Fibroblast of gingiva (primary cell): Measurements from ENCODE around the gene STRN3.
A peak's percentile ranks its signal among the peaks of the same experiment; 100 is the strongest.
"Not testable (repeated sequence)": the region's sequence is repeated elsewhere in the genome, so short reads cannot be mapped to it uniquely, and the experiment has no call there.

Source experiments
- DNase-seq: peaks from one replicate; pipeline ENCODE4 v3.0.0-alpha.2; 2011; ENCODE audit warnings: low read depth

Gene STRN3, protein sequence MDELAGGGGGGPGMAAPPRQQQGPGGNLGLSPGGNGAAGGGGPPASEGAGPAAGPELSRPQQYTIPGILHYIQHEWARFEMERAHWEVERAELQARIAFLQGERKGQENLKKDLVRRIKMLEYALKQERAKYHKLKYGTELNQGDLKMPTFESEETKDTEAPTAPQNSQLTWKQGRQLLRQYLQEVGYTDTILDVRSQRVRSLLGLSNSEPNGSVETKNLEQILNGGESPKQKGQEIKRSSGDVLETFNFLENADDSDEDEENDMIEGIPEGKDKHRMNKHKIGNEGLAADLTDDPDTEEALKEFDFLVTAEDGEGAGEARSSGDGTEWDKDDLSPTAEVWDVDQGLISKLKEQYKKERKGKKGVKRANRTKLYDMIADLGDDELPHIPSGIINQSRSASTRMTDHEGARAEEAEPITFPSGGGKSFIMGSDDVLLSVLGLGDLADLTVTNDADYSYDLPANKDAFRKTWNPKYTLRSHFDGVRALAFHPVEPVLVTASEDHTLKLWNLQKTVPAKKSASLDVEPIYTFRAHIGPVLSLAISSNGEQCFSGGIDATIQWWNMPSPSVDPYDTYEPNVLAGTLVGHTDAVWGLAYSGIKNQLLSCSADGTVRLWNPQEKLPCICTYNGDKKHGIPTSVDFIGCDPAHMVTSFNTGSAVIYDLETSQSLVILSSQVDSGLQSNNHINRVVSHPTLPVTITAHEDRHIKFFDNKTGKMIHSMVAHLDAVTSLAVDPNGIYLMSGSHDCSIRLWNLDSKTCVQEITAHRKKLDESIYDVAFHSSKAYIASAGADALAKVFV

DNA sequence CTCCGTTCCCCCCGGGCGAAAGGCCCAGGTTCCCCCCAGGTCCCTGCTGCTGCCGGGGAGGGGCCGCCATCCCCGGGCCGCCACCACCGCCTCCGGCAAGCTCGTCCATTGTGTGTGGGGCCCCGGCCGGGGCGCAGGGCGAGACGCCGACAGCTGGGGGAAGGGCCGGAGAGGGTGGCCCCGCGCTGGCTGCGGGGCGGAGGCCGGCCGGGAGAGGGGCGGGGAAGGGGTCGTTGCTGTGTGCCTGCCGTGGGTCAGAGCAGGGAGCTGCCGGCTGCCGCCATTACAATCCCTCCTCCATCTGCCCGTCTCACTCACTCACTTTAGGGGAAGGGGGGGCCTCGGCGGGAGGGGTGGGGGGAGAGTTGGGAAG is at the start of gene STRN3:
Gene STRN3 (minus strand): TSS at position 303 of the 373 bp plus-strand sequence. CDS start 194 bp downstream, at position 109.
- no peak for DNase-seq

DNA sequence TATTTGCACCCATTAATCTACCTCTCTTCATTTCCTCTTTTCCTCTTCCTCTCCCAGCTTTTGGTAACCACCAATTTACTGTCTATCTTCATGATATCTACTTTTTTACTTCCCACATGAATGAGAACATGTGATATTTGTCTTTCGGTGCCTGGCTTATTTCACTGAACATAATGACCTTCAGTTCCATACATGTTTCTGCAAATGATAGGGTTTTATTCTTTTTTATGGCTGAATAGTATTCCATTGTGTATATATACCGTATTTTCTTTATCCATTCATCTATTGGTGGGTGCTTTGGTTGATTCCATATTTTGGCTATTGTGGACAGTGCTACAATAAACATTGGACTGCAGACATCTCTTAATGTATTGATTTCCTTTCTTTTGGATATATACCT is 49.0 kb upstream of the STRN3 start:
- DNase-seq: no peak

DNA sequence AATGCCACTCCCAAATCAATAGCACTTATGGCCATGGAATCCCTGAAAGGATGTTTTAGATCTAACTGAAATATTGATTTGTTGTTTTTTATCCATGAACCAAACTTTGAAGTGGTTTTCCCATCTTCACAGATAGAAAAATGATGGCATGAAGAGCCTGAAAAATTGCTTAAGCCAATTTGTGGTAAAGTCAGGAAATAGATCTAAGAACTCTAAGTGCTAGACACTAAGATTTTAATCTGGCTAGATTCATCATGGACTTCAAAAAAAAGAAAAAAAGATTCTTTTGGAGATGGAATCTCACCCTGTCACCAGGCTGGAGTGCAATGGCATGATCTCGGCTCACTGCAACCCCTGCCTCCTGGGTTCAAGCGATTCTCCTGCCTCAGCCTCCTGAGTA is 45.0 kb upstream of the STRN3 start:
- no peak for DNase-seq

DNA sequence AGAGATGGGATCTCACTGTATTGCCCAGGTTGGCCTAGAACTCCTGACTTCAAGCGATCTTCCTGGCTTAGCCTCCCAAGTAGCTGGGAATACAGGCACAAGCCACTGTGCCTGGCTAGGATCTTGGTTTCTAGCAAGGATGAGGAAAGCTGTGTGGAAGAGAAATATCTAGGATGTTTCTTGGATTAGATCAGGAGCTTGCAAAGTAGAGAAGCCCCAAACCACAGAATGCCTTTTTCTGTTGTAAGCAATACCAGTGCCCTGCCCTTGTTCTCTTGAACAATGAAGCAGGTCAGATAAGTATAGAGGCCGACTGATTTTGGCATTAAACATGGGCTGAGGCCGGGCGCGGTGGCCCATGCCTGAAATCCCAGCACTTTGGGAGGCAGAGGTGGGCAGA is 44.3 kb upstream of the STRN3 start:
- peak; percentile 78 for DNase-seq

DNA sequence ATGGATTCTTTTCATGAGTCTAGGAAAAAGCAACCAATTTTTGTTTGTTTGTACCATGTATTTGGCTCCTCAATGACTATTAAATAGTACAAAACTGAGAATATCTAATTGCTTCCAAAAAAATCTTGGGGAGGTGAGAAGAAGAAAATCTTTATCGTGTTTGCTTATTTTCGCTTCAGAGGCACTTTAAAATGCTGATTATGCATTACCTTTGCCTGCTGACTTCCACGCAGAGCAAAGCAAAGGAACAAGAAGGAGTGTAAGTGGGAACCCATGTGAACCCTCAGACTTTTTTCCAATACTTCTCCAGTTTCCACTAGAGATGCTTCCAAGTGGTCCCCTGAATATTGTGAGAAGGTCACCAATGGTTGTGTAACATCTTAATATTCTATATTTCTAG is 43.2 kb upstream of the STRN3 start:
- no peak for DNase-seq

DNA sequence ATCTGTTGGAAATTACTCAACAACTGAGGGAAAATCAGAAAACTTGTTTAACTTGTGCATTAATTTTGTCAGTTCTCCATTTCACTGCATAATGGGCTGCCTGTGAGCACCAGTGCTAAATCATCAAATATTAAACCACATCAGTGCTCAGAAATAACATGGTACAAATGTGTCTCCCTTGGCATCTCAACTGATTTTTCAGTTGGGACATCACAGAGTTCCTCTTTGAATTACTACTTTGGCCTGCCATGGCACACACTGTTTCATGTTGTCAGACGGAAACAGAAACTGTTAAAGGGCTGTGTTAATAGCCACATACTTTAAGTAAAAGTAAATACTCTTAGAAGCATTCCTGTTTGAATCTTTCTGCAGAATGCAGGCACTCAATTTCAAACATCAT is 42.1 kb upstream of the STRN3 start:
- no peak for DNase-seq

DNA sequence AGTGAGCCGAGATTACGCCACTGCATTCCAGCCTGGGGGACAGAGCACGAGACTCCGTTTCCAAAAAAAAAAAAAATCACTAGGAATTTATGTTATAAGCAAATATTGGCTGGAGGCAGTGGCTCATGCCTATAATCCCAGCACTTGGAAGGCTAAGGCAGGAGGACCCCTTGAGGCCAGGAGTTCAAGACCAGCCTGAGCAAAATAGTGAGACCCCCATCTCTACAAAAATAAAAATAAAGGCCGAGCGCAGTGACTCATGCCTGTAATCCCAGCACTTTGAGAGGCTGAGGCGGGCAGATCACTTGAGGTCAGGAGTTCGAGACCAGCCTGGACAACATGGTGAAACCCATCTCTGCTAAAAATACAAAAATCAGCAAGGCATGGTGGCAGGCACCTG is 36.7 kb upstream of the STRN3 start:
- not testable (repeated sequence) for DNase-seq

DNA sequence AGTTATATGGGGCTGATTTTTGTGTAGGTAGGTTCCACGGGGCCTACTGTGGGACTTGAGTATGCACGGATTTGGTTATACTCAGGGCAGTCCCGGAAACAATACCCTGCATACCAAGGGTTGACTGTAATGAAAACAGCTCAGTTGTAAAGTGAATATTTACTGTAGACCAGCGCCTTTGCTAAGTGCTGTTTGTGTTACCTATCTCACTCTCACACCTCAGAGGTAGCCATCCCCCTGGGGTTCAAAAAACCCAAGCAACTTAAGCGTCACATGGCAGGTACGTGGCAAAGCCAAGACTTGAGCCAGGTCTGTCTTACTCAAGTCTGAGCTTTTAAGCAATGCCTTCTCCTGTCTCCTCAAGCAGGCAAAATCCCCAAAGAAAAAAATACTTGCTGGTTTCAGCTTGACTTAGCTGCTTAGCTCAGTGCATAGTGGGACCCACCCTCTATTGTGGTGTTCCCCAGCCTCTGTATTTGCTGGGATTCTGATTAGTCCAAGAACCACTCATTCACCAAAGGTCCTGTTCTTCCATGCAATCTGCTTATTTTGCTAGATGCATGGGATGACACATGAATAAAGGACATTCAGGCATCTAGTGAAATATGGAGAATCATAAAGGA is 34.2 kb upstream of the STRN3 start:
- DNase-seq: no peak

DNA sequence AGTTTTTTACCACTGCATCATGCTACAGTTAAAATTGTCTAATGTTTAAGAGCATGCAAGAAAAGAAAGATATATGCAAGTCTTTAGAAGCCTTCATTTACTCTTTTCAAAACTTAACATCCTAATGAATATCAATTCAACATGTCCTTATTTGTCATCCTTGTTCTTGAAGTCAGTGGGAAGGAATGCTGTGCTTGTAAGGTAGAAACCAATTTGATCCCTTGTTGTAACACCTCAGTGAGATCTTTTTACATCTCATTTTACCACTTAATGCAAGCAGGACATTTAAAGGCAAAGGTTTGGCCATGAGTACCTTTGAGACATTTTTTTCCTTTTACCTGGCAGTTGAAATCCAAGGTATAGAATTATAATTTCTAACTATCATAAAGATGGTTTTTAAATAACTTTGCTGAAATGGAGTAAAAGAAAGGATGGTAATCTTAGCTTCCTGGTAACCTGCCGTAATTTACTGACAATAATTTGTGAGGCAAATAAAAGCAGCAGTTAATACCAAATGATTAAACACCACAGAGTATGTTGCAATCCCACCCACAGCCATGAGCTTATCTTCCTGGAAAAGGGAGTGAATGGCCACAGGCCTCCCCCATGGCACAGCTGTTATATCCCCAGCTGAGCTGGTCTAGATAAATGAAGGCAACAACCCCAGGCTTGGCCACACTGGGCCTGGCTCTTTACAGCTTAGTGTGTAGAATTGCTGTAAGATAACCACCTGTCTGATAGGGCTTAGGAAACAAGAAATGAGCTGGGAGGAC is 33.2 kb upstream of the STRN3 start:
- peak; percentile 63 for DNase-seq

DNA sequence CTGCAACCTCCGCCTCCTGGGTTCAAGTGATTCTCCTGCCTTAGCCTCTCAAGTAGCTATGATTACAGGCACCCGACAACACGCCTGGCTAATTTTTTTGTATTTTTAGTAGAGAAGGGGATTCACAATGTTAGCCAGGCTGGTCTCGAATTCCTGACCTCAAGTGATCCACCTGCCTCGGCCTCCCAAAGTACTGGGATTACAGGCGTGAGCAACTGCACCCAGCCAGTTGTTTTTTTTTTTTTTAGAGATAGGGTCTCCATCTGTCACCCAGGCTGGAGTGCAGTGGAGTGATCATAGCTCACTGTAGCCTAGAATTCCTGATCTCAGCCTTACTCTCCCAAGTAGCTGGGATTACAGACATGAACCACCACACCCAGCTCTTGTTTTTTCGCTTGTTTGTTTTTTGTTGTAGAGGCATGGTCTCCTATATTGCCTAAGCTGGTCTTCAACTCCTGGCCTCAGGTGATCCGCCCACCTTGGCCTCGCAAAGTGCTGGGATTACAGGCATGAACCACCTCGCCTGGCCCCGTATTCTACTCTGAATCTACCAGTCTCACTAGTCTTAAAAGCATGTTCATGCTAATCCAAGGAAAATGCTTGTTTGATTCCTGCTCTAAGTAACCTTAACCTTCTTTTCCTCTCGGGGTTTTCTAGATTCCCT is 31.7 kb upstream of the STRN3 start:
- DNase-seq: no peak

DNA sequence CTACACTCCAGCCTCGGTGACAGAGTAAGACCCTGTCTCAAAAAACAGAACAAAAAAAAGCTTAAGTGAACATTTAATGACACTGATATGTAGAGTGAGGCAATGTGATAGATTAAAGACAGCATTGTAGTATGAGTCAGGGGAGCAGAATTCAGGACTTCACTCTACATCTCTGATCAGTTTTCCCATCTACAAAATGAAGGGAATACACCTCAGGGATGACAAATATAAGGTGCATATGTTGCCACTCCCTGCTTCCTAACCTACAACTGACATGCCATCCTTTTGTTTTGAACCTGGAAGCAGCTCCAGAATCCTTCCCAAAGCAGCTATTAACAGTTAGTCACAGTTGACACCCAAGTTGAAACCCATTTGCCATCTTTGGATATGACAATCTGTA is 30.9 kb upstream of the STRN3 start:
- no peak for DNase-seq

DNA sequence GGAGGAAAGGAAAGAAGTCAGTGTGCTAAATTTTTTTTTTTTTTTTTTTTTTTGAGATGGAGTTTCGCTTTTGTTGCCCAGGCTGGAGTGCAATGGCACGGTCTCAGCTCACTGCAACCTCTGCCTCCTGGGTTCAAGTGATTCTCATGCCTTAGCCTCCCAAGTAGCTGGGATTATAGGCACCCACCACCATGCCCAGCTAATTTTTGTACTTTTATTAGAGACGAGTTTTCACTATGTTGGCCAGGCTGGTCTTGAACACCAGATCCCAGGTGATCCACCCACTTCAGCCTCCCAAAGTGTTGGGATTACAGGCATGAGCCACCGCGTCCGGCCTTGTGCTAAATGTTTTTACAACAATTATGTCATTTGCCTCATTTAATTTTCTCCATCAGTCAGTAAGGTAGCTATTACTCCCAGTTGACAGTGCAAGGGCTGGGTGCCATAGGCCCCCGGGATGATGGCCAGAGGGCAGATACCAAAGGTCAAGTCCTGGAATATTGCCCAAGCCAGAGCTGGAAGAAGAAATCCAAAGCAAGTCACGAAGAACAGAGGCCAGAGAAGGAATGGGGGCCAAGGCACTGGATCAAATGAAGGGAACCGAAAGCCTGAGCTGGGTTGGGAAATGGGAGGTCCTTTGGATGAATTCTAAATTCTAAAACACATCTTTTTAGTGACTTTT is 26.9 kb upstream of the STRN3 start:
- DNase-seq: peak; percentile 52

DNA sequence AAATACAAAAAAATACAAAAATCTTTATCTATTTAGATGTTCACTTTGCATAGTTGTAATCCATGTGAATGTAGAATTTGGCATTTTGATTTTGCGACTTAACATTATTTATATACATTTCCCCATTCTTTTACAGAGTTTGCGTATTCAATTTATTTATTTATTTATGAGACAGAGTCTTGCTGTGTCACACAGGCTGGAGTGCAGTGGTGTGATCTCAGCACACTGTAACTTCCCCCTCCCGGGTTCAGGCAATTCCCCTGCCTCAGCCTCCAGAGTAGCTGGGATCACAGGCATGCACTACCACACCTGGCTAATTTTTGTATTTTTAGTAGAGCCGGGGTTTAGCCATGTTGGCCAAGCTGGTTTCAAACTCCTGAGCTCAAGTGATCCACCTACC is 25.3 kb upstream of the STRN3 start:
- no peak for DNase-seq

DNA sequence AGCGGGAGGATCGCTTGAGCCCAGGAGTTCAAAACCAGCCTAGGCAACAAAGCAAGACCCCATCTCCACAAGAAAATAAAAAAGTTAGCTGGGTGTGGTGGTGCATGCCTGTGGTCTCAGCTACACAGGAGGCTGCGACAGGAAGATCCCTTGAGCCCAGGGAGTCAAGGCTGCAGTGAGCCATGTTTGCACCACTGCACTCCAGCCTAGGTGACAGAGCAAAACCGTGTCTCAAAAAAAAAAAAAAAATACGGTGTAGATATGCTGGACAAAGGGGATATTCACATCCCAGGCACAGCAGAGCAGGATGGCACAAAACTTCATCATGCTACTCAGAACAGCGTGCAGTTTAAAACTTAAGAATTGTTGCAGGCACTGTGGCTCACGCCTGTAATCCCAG is 24.8 kb upstream of the STRN3 start:
- DNase-seq: no peak

DNA sequence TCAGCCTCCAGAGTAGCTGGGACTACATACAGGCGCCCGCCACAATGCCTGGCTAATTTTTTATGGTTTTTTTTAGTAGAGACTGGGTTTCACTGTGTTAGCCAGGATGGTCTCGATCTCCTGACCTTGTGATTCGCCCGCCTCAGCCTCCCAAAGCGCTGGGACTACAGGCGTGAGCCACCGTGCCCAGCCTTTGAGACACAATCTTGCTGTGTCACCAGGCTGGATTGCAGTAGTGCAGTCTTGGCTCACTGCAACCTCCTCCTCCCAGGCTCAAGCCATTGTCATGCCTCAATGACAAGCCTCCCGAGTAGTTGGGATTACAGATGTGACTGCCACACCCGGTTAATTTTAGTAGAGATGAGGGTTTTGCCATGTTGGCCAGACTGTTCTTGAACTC is 21.3 kb upstream of the STRN3 start:
- no peak for DNase-seq

DNA sequence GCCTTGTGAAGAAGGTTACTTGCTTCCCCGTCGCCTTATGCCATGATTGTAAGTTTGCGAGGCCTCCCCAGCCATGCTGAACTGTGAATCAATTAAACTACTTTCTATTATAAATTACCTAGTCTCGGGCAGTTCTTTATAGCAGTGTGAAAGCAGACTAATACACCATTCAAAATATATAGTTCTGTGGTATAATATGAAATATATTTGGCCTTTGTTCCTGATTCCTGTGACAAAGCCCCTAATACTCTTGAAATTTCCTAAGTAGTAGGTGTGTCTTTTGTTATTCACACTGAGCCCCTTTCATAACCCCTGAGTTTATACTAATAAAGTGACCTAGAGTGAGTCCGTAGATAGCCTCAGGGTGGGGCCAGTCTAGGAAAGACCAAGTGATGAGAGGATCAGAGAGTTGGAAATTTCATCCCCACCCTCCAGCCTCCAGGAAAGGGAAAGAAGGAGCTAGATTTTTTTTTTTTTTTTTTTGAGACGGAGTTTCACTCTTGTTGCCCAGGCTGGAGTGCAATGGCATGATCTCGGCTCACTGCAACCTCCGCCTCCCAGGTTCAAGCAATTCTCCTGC is 19.4 kb upstream of the STRN3 start:
- DNase-seq: no peak

DNA sequence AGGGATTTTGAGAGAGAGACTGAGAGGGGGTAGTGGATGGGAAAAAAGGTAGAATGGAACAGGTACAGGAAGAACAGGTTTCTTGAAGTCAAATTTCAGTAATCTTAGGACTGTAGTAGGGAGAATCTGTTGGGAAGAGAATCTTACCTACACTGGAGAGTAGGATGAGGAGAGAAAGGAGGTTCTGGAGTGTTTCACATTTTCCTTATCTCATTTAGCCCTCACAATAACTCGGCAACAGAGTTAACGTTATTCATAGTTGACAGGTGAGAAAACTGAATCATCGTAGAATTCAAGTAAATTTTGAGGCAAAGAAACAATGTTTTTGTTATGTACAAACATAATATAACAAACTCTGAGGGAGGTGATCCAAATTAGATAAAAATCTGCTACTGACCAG is 17.2 kb upstream of the STRN3 start:
- no peak for DNase-seq

DNA sequence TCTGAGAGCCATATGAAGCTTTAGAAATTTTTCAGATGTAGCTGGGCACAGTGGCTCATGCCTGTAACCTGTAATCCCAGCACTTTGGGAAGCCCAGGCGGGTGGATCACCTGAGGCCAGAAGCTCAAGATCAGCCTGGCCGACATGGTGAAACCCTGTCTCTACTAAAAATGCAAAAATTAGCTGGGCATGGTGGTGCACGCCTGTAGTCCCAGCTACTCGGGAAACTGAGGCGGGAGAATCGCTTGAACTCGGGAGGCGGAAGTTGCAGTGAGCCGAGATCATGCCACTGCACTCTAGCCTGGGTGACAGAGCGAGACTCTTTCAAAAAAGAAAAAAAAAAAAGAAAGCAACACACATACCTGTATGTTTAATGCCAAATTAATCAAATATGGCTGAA is 16.7 kb upstream of the STRN3 start:
- not testable (repeated sequence) for DNase-seq

DNA sequence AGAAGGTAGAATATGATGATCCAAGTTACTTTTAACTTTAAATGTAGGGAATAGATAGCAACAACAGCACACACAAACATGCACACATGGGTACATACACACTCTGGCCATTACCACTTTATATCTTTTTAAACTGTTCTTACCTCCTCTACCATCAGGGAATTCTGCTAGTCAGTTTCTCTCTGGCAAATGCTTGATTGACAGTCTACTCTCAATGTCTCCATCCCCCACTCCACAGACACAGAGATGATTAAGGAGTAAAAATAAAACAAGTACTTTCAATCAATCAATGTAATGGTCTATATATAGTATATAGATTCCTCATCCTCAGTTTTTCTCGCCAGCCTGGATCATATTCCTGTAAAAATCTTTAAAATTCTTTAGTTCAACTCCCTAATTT is 16.1 kb upstream of the STRN3 start:
- DNase-seq: no peak

DNA sequence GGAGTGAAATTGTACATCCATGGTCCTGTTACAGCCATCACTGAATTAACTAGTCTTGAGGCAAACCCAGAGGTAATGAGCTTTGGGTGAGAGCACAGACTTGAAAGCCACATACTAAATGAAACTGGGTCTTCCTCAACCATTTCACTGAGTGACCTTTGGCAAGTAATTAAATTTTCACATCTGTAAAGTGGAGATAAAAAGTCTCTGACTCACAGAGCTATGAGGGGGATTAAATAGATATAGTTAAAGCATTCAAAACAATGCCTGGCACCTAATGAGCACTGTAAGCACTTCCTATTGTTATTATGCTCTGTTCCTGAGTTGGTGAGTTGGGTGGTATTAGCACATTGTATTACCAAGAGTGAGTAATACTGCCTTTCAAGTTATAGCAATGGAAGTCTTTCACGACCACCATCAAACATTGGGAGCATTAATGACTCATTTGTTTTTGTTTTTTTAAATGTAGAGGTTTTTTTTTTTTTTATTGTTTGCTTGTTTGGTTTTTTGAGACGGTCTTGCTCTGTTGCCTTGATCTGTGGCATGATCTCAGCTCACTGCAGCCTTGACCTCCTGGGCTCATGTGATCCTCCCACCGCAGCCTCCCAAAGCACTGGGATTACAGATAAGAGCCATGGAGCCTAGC is 12.5 kb upstream of the STRN3 start:
- DNase-seq: no peak
